Activated CD8-positive, alpha-beta T cell treated with anti-CD3 and anti-CD28 coated beads, Interleukin-2, amount 10 ng/mL, durations not matched to agents 7 days and 5 days (primary cell): ENCODE results near the gene COX7A2L. TPM values are rescaled to one million over a fixed set of nuclear protein-coding genes. Genes with fewer than 3 reads are reported as not detected.
"Not testable (repeated sequence)": the region's sequence is repeated elsewhere in the genome, so short reads cannot be mapped to it uniquely, and the experiment has no call there.

Source experiments
- ATAC-seq: fragments of 150-1000 bp; cut with Tn5 transposase; one replicate; pipeline ENCODE4 v1.10.0; 2021; ENCODE audit warnings: moderate library complexity
- CTCF ChIA-PET: fragments of 350-600 bp; sonication (Branson Sonifier 250); formaldehyde crosslinking; loops from one replicate; lab custom pipeline; 2021; ENCODE audit warnings: antibody characterized with exemption; lab: Charles Lee
- POLR2A ChIA-PET: fragments of 350-600 bp; sonication (Branson Sonifier 250); formaldehyde crosslinking; loops from one replicate; lab custom pipeline; 2021; ENCODE audit warnings: antibody characterized with exemption; lab: Charles Lee
- DNase-seq: peaks from one replicate; pipeline ENCODE4 v3.0.0-alpha.2; 2020
- H3K27ac Mint-ChIP-seq: one replicate; pipeline ENCODE4 v1.8.0; 2021; ENCODE audit warnings: mild to moderate bottlenecking, mixed read lengths
- H3K27me3 Mint-ChIP-seq: one replicate; pipeline ENCODE4 v1.8.0; 2021; ENCODE audit warnings: low read depth, mixed read lengths
- H3K36me3 Mint-ChIP-seq: one replicate; pipeline ENCODE4 v1.8.0; 2021; ENCODE audit warnings: low read depth, mixed read lengths
- H3K4me1 Mint-ChIP-seq: one replicate; pipeline ENCODE4 v1.8.0; 2021; ENCODE audit warnings: low read depth, mixed read lengths
- H3K4me3 Mint-ChIP-seq: one replicate; pipeline ENCODE4 v1.8.0; 2021; ENCODE audit warnings: mild to moderate bottlenecking, mixed read lengths
- H3K9me3 Mint-ChIP-seq: one replicate; pipeline ENCODE4 v1.8.0; 2022; ENCODE audit warnings: mixed read lengths; ENCODE audit not compliant: insufficient read depth
- total RNA-seq, 2 experiments: library from RNA; stranded (reverse); gene quantifications; one replicate each; pipeline ENCODE4 v1.2.3, GENCODE V29; 2021

The COX7A2L gene
- total RNA-seq, 2 experiments from 2014 or later = 102 to 109 TPM

- H3K36me3 Mint-ChIP-seq = no peaks in the 10 kb centered on the region
- CTCF ChIA-PET = no interaction called here
- POLR2A ChIA-PET = no interaction called here
Measured at GRCh38 chr2:42383855-42384530, 23.0 kb upstream of the COX7A2L start.

GRCh38 chr2:42382144-42382543 is 21.1 kb upstream of the COX7A2L start:
- no peaks in the 10 kb centered on the region for H3K36me3 Mint-ChIP-seq
- no peaks in the 10 kb centered on the region for H3K9me3 Mint-ChIP-seq
- no peaks in the 10 kb centered on the region for H3K27me3 Mint-ChIP-seq
- POLR2A ChIA-PET = no interaction called here
- no peaks in the 10 kb centered on the region for H3K4me1 Mint-ChIP-seq
- no peak overlapping the region for H3K4me3 Mint-ChIP-seq
- no peak overlapping the region for H3K27ac Mint-ChIP-seq
- ATAC-seq (no peak), DNase-seq (no peak)
- CTCF ChIA-PET = no interaction called here

More at GRCh38 chr2:42383855-42384530, 23.0 kb upstream of the COX7A2L start:
- H3K4me1 Mint-ChIP-seq = no peaks in the 10 kb centered on the region
- DNase-seq = no peak
- no peaks in the 10 kb centered on the region for H3K27me3 Mint-ChIP-seq
- no peak overlapping the region for H3K4me3 Mint-ChIP-seq
- H3K9me3 Mint-ChIP-seq = no peaks in the 10 kb centered on the region
- ATAC-seq = no peak
- H3K27ac Mint-ChIP-seq = no peak overlapping the region

GRCh38 chr2:42380026-42380425 is 19.0 kb upstream of the COX7A2L start:
- CTCF ChIA-PET, DNase-seq, H3K27me3 Mint-ChIP-seq, POLR2A ChIA-PET, H3K36me3 Mint-ChIP-seq, H3K4me1 Mint-ChIP-seq, H3K9me3 Mint-ChIP-seq, H3K4me3 Mint-ChIP-seq, ATAC-seq, H3K27ac Mint-ChIP-seq: not testable (repeated sequence)

- H3K9me3 Mint-ChIP-seq = no peaks in the 10 kb centered on the region
- no peaks in the 10 kb centered on the region for H3K4me1 Mint-ChIP-seq
- ChIA-PET POLR2A (no interaction called here), CTCF (interaction anchor here (2.7 kb wide), 1 partner anchor 9 kb away, joined by 5 read pairs; no protein-coding TSS in a partner anchor)
- DNase-seq (no peak), ATAC-seq (no peak)
- H3K27me3 Mint-ChIP-seq = no peaks in the 10 kb centered on the region
- no peaks in the 10 kb centered on the region for H3K36me3 Mint-ChIP-seq
- H3K27ac Mint-ChIP-seq = no peak overlapping the region
- H3K4me3 Mint-ChIP-seq = no peak overlapping the region
Measured at GRCh38 chr2:42378415-42378814, 17.4 kb upstream of the COX7A2L start.

GRCh38 chr2:42376758-42377157 is 15.7 kb upstream of the COX7A2L start:
- Mint-ChIP-seq H3K9me3 (no peaks in the 10 kb centered on the region), H3K27ac (no peak overlapping the region), H3K36me3 (no peaks in the 10 kb centered on the region), H3K4me1 (peaks cover 5% of the 10 kb centered on the region), H3K4me3 (no peak overlapping the region), H3K27me3 (no peaks in the 10 kb centered on the region)
- CTCF ChIA-PET = interaction anchor here (2.7 kb wide), 1 partner anchor 11 kb away, joined by 5 read pairs; no protein-coding TSS in a partner anchor
- DNase-seq = no peak
- POLR2A ChIA-PET = no interaction called here
- no peak for ATAC-seq

DNA sequence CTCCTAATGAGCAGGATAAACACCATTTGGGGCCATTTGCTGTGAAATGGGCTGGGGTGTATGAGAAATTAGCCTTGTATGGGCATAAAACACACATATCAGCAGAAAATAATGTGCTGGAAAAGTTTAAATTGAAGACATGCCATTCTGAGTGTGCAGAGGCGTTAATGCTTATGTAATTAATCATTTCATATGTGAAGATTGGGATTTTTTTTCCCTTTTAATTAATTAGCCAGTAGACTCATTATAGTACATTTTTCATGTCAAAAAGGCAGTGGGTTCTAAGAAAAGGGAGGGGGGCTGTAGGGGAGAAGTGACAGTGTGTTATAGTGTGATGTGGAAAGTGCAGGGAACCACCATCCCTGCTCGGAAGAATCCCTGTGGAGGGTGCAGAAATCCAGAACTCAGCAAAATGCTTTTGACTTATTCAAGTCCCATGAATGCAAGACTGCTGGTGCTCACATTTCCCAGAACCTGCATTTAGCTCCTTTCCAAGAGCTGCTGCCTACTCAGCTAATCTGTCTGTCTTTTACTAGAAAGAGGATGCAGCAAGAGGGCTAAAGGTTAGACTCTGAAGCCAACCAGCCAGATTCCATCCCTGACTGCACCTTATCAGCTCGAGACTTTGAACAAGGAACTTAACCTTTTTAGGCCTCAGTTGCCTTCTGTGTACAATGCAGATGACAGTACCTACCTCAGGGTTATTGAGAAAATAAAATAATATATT is 11.6 kb upstream of the COX7A2L start:
- Mint-ChIP-seq H3K4me1 (peaks cover 9% of the 10 kb centered on the region), H3K27ac (no peak overlapping the region), H3K4me3 (no peak overlapping the region), H3K27me3 (peaks cover 2% of the 10 kb centered on the region), H3K36me3 (no peaks in the 10 kb centered on the region), H3K9me3 (no peaks in the 10 kb centered on the region)
- POLR2A ChIA-PET = interaction anchor here (0.6 kb wide), 1 partner anchor 265 kb away, joined by 3 read pairs; no protein-coding TSS in a partner anchor
- DNase-seq (no peak), ATAC-seq (no peak)
- CTCF ChIA-PET = interaction anchor here (1.4 to 1.7 kb wide), 2 partner anchors 11 to 14 kb away, joined by 4 to 7 read pairs; no protein-coding TSS in a partner anchor

DNA sequence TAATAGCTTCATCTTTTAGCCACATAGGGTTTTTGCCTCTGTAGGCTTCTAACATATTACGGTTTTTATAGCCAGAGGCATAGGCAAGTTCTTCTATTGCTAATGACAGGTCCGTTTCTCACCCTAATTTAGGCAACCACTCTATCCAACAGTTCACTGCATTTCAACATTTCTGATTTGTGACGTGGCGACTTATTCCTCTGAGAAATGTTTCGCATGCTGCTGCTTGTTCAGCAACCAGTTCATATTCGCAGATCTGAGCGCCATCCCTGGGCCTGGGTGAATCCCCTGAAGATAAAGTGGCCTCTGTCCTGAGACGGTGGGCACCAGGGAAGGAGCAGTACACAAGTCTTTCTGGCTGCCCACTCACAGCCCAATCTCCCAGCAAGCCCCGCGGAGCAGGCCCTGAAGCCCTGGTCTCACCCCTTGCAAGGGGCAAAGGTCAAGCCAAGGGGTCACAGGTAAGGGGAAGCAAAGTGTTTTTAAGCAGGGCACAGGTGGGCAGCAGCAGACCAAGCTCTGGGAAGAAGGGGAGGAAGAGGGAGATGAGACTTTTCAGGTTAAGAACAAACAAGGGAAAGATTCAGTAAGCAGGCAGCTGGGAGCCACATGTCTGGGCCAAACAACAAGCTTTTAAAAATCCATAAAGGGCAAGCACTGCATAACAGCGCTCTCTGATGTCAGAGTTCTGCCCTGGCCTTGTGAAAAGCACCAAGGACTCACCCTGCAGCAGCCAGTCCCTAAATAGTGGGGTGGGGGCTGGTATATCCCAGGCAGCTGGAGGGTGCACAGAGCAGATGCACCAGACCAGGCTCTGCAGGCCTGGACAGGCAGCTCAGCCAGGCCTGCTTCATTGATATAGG is 10.8 kb upstream of the COX7A2L start:
- peaks cover 2% of the 10 kb centered on the region for H3K27me3 Mint-ChIP-seq
- no peak for ATAC-seq
- no peak for DNase-seq
- H3K4me3 Mint-ChIP-seq = no peak overlapping the region
- no peak overlapping the region for H3K27ac Mint-ChIP-seq
- CTCF ChIA-PET = interaction anchor here (1.4 to 1.7 kb wide), 2 partner anchors 10 to 15 kb away, joined by 4 to 7 read pairs; no protein-coding TSS in a partner anchor
- POLR2A ChIA-PET = interaction anchor here (1.3 kb wide), 1 partner anchor 11 kb away, joined by 3 read pairs; the partner anchor contains the start of gene COX7A2L
- peaks cover 13% of the 10 kb centered on the region for H3K4me1 Mint-ChIP-seq
- H3K36me3 Mint-ChIP-seq = no peaks in the 10 kb centered on the region
- no peaks in the 10 kb centered on the region for H3K9me3 Mint-ChIP-seq

DNA sequence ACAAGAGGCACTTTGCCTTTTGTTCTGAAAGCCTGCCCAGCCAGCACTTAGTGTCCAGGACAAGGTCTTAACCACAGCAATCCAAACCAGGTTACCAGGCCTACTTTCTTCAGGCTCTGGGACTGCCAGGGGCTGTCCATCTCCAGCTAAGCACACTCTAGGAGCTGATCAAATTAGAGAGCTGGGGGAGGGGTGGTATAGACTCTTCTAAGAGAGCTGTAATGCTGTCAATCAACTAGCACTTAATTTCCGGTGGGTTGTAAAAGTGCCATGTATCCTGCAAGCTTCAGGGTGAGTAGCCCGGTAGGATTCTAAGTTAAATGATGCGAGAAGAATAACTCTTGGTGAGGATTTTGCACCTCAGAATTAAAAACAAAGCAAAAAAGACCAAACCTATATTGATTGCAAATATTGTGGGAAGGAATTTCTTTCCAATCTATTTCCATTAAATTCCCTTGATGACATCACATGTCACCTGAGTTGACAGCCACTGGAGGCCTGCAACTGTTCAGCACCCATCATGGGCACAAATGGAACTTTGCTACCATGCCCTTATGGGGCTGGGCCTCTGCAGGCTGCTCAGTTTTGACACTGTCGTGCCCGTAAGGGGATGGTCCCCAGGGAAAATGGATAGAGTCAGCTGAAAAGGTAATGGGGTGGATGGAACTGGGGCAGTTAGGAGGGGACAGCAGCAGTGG is 8.7 kb upstream of the COX7A2L start:
- Mint-ChIP-seq H3K4me3 (no peak overlapping the region), H3K27ac (no peak overlapping the region), H3K36me3 (no peaks in the 10 kb centered on the region), H3K9me3 (no peaks in the 10 kb centered on the region), H3K27me3 (peaks cover 2% of the 10 kb centered on the region), H3K4me1 (peaks cover 14% of the 10 kb centered on the region)
- CTCF ChIA-PET = no interaction called here
- POLR2A ChIA-PET = no interaction called here
- DNase-seq (no peak), ATAC-seq (no peak)

DNA sequence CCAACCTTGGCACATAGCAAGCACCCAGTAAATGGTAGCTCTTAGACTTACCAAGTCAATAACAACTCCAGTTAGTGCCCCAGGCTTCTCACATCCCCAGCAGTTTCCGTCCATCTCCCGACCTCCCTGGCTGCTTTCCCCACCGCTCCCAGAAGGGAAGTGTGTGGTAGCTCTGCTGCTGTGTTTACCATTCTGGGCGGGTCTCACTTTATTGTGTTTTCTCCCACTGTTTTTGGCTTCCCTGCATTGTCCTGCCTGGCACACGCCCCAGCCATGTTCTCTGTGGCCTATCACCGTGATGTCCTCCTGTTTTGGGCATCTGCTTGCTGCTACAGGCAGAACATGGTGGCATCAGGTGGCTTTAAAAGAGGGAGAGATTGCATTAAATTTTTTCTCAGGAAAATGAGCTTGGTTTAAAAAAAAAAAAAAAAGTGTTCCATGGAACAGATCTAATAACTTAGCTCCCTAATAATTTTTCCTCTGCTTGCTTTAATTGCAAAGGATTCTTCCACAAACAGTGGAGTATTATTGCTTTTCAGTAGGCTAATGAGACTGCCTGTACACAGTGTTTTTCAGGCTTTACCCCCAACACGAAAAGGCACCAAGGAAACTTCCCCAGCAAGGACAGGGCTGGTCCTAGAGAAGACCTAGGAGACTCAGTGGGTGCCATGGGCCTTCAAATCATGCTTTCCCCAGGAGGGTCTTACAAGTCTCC is 8.0 kb upstream of the COX7A2L start:
- Mint-ChIP-seq H3K9me3 (no peaks in the 10 kb centered on the region), H3K36me3 (no peaks in the 10 kb centered on the region), H3K4me1 (peaks cover 14% of the 10 kb centered on the region), H3K27ac (no peak overlapping the region), H3K4me3 (no peak overlapping the region), H3K27me3 (peaks cover 2% of the 10 kb centered on the region)
- POLR2A ChIA-PET = no interaction called here
- ATAC-seq = no peak
- DNase-seq = no peak
- CTCF ChIA-PET = interaction anchor here (1.6 kb wide), 1 partner anchor 17 kb away, joined by 6 read pairs; no protein-coding TSS in a partner anchor

GRCh38 chr2:42367835-42368234 is 6.8 kb upstream of the COX7A2L start:
- H3K9me3 Mint-ChIP-seq = no peaks in the 10 kb centered on the region
- H3K27me3 Mint-ChIP-seq = peaks cover 2% of the 10 kb centered on the region
- no peaks in the 10 kb centered on the region for H3K36me3 Mint-ChIP-seq
- no peak for DNase-seq
- H3K4me1 Mint-ChIP-seq = peaks cover 12% of the 10 kb centered on the region
- ChIA-PET POLR2A (no interaction called here), CTCF (interaction anchor here (1.6 kb wide), 1 partner anchor 18 kb away, joined by 6 read pairs; no protein-coding TSS in a partner anchor)
- H3K4me3 Mint-ChIP-seq = no peak overlapping the region
- no peak for ATAC-seq
- H3K27ac Mint-ChIP-seq = no peak overlapping the region
